Tibial artery (tissue), 4 donors: ENCODE results near the gene POU4F1.
A peak's percentile ranks its signal among the peaks of the same experiment; 100 is the strongest.
"Not testable (repeated sequence)": the region's sequence is repeated elsewhere in the genome, so short reads cannot be mapped to it uniquely, and the experiment has no call there.

Experiments used
- DNase-seq, 2 donors: peaks; one replicate each; pipeline ENCODE4 v3.0.0-alpha.2; 2019
- H3K27ac ChIP-seq, 2 donors: fragments of 200-600 bp; sonication (generic) in 1 of 2; 1 replicate in 1 of 2; 2 replicates in 1 of 2; pipeline ENCODE4 v1.5.1; 2018 to 2019; ENCODE audit warnings: mild to moderate bottlenecking in 1 of 2
- H3K27me3 ChIP-seq, 2 donors: fragments of 200-600 bp; sonication (generic) in 1 of 2; one replicate each; pipeline versions ENCODE4 v1.5.1 to v1.6.0; 2016 to 2019
- H3K36me3 ChIP-seq, 3 donors: fragments of 200-600 bp; sonication (generic) in 2 of 3; one replicate each; pipeline ENCODE4 v1.5.1; 2016 to 2019; ENCODE audit warnings: mild to moderate bottlenecking in 2 of 3
- H3K4me1 ChIP-seq, 4 donors: fragments of 200-600 bp; sonication (generic) in 2 of 4; 1 replicate in 3 of 4; 2 replicates in 1 of 4; pipeline ENCODE4 v1.5.1; 2016 to 2019
- H3K4me3 ChIP-seq, 2 donors: fragments of 200-600 bp; sonication (generic) in 1 of 2; 1 replicate in 1 of 2; 2 replicates in 1 of 2; pipeline ENCODE4 v1.5.1; 2018 to 2019; ENCODE audit warnings: mild to moderate bottlenecking in 2 of 2
- H3K9me3 ChIP-seq, 3 donors: fragments of 200-600 bp; sonication (generic) in 1 of 3; one replicate each; pipeline ENCODE4 v1.5.1; 2016 to 2019
- CTCF ChIP-seq, 2 experiments: fragments of 200-600 bp in 1 of 2; fragments of 450-650 bp in 1 of 2; IDR thresholded peaks; one replicate each; pipeline ENCODE4 v1.5.1; 2017 to 2019; ENCODE audit warnings: antibody characterized with exemption in 2 of 2, mild to moderate bottlenecking in 1 of 2, moderate library complexity in 1 of 2
- intact Hi-C: fragments of 100-400 bp; cut with DNase I; formaldehyde crosslinking; loops from one replicate; pipeline ENCODE4 v1.15.0; 2023; ENCODE audit warnings: low total_unique reads

The POU4F1 gene, protein sequence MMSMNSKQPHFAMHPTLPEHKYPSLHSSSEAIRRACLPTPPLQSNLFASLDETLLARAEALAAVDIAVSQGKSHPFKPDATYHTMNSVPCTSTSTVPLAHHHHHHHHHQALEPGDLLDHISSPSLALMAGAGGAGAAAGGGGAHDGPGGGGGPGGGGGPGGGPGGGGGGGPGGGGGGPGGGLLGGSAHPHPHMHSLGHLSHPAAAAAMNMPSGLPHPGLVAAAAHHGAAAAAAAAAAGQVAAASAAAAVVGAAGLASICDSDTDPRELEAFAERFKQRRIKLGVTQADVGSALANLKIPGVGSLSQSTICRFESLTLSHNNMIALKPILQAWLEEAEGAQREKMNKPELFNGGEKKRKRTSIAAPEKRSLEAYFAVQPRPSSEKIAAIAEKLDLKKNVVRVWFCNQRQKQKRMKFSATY

GRCh38 chr13:78603240-78603957, at the start of gene POU4F1:
TSS of gene POU4F1 (minus strand) at chr13:78603552. CDS start at chr13:78603326, 226 bp downstream.
- peaks cover 0 to 45% (median 36%) of the 10 kb centered on the region in 4 donors for H3K4me1 ChIP-seq
- peaks cover 8 to 96% of the 10 kb centered on the region in 2 donors for H3K27me3 ChIP-seq
- DNase-seq, result no peak
- intact Hi-C loops, result no loop called here
- no peaks in the 10 kb centered on the region for H3K9me3 ChIP-seq
- no peak within 1 kb of the TSS for H3K27ac ChIP-seq
- no peak for TF ChIP-seq CTCF (IDR thresholded peaks at IDR 0.05)
- H3K4me3 ChIP-seq, result peak within 1 kb of the TSS; percentile 35 to 50
- no peaks in the 10 kb centered on the region for H3K36me3 ChIP-seq

DNA sequence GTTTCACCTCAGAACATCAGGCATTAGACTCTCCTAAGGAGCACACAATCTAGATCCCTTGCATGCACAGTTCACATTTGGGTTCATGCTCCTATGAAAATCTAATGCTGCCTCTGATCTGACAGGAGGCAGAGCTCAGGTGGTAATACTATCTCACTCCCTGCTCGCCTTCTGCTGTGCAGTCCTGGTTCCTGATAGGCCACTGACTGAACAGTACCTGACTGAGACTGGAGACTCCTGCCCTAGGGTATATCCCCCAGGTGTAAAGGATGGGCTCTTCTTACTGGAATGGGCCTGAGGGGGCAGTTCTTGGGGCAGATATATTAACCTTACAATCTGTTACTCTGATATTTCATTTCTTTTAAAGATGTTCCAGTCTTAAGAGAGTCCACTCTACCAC, 49.3 kb upstream of the POU4F1 start:
- H3K4me1 ChIP-seq, result peaks cover 0 to 7% (median 4%) of the 10 kb centered on the region in 4 donors
- H3K9me3 ChIP-seq, result no peaks in the 10 kb centered on the region
- DNase-seq, result no peak
- H3K4me3 ChIP-seq, result no peak overlapping the region
- no peak for TF ChIP-seq CTCF (IDR thresholded peaks at IDR 0.05)
- intact Hi-C loops, result no loop called here
- H3K27ac ChIP-seq, result no peak overlapping the region
- H3K27me3 ChIP-seq, result no peaks in the 10 kb centered on the region
- no peaks in the 10 kb centered on the region for H3K36me3 ChIP-seq

DNA sequence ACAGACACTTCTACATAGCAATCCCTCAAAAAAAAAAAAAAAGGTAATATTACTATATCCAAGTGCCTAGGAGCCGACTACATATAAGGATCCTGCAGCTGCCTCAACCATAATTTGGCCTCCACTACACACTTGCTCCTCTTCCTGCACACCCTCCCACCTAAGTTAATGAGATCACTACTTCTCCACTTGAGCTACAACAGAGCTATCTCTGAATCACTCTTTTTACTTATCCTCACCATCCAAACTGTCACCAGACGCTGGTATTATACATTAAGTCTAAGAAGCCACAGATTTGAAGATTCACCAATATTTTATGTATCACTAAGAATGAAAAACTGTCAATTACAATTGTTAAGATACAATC, 47.3 kb upstream of the POU4F1 start:
- no peak for TF ChIP-seq CTCF (IDR thresholded peaks at IDR 0.05)
- no peaks in the 10 kb centered on the region for H3K36me3 ChIP-seq
- intact Hi-C loops, result no loop called here

GRCh38 chr13:78649997-78650716, 46.8 kb upstream of the POU4F1 start:
- intact Hi-C loops, result no loop called here
- H3K27me3 ChIP-seq, result no peaks in the 10 kb centered on the region
- TF ChIP-seq CTCF (IDR thresholded peaks at IDR 0.05), result no peak
- no peak for DNase-seq
- H3K4me3 ChIP-seq, result no peak overlapping the region
- no peaks in the 10 kb centered on the region for H3K4me1 ChIP-seq
- H3K27ac ChIP-seq, result no peak overlapping the region
- H3K36me3 ChIP-seq, result no peaks in the 10 kb centered on the region
- no peaks in the 10 kb centered on the region for H3K9me3 ChIP-seq

More for the DNA sequence above, 47.3 kb upstream of the POU4F1 start:
- H3K4me3 ChIP-seq, result no peak overlapping the region
- H3K4me1 ChIP-seq, result no peaks in the 10 kb centered on the region
- no peak overlapping the region for H3K27ac ChIP-seq
- H3K27me3 ChIP-seq, result no peaks in the 10 kb centered on the region
- no peaks in the 10 kb centered on the region for H3K9me3 ChIP-seq
- DNase-seq, result no peak

- H3K9me3 ChIP-seq, intact Hi-C loops: not testable (repeated sequence)
These were observed 43.8 kb upstream of the POU4F1 start for GRCh38 chr13:78647109-78647678.

More at GRCh38 chr13:78647109-78647678, 43.8 kb upstream of the POU4F1 start:
- not testable (repeated sequence) for H3K4me3 ChIP-seq, DNase-seq, H3K27ac ChIP-seq, H3K36me3 ChIP-seq, H3K27me3 ChIP-seq, H3K4me1 ChIP-seq
